ENCODE results near the gene COG6. TPM values are rescaled to one million over a fixed set of nuclear protein-coding genes. Genes with fewer than 3 reads are reported as not detected.

Gene COG6
- total RNA-seq: 10 to 100 TPM; 24.7 to 30.4 (median 27.4) TPM
- long read RNA-seq, donor 1, transcript COG6-204 (19 exons, 3,563 nt): major isoform, 17 of 30 reads
- long read RNA-seq, donor 1, partial matches to known transcripts: 7 of 30 reads
- long read RNA-seq, donor 1, other reads (novel, unspliced or antisense): 6 of 30 reads
- long read RNA-seq, donor 2, partial matches to known transcripts: 0 of 3 reads
- long read RNA-seq, donor 2, other reads (novel, unspliced or antisense): 3 of 3 reads

GRCh38 chr13:39655569-39656324, at the start of gene COG6:
Gene COG6 (plus strand): TSS chr13:39655662. CDS start chr13:39655727, 65 bp downstream.
- H3K36me3 ChIP-seq (ENCODE audit: low read depth): no peaks in the 10 kb centered on the region
- no peak for TF ChIP-seq CTCF (IDR thresholded peaks at IDR 0.05)
- no peaks in the 10 kb centered on the region for H3K9me3 ChIP-seq
- peaks cover 7% of the 10 kb centered on the region for H3K4me1 ChIP-seq (ENCODE audit: low read depth)
- H3K4me3 ChIP-seq: peak within 1 kb of the TSS; percentile 94
- peak; percentile 98 for ATAC-seq
- intact Hi-C loops (cut with DNase I, micrococcal nuclease): no loop called here
- peak; percentile 91 to 96 (median 94) for DNase-seq

GRCh38 chr13:39605677-39606320, 49.7 kb upstream of the COG6 start:
- no peak overlapping the region for H3K4me3 ChIP-seq
- DNase-seq (no peak), ATAC-seq (no peak)
- no peak for TF ChIP-seq CTCF (IDR thresholded peaks at IDR 0.05)
- intact Hi-C loops (cut with DNase I, micrococcal nuclease): no loop called here
- H3K36me3 ChIP-seq (ENCODE audit: low read depth): no peaks in the 10 kb centered on the region
- no peaks in the 10 kb centered on the region for H3K9me3 ChIP-seq
- peaks cover 5% of the 10 kb centered on the region for H3K4me1 ChIP-seq (ENCODE audit: low read depth)

GRCh38 chr13:39607876-39608275, 47.6 kb upstream of the COG6 start:
- ATAC-seq (no peak), DNase-seq (no peak)
- Histone ChIP-seq H3K36me3 (ENCODE audit: low read depth) (no peaks in the 10 kb centered on the region), H3K9me3 (no peaks in the 10 kb centered on the region), H3K4me3 (no peak overlapping the region), H3K4me1 (ENCODE audit: low read depth) (no peaks in the 10 kb centered on the region)
- intact Hi-C loops (cut with DNase I, micrococcal nuclease): no loop called here
- no peak for TF ChIP-seq CTCF (IDR thresholded peaks at IDR 0.05)

- DNase-seq (peak in 1 of 3 donors; percentile 93), ATAC-seq (peak; percentile 31)
Measured at GRCh38 chr13:39612023-39612637, 43.3 kb upstream of the COG6 start.

More at GRCh38 chr13:39612023-39612637, 43.3 kb upstream of the COG6 start:
- no peak overlapping the region for H3K4me3 ChIP-seq
- H3K4me1 ChIP-seq (ENCODE audit: low read depth): no peaks in the 10 kb centered on the region
- no peaks in the 10 kb centered on the region for H3K9me3 ChIP-seq
- H3K36me3 ChIP-seq (ENCODE audit: low read depth): no peaks in the 10 kb centered on the region
- intact Hi-C loops (cut with DNase I, micrococcal nuclease): loop anchor here (10.0 kb wide), 2 partner anchors 337 to 467 kb away; no protein-coding TSS in a partner anchor
- TF ChIP-seq CTCF (IDR thresholded peaks at IDR 0.05): peak; percentile 66

Data from mucosa of descending colon (tissue), 3 donors.